HG02884 (cell line): ENCODE results near the gene PLAGL1.
A peak's percentile ranks its signal among the peaks of the same experiment; 100 is the strongest.

Source experiments
- ATAC-seq: cut with Tn5 transposase; IDR thresholded peaks from one replicate; pipeline ENCODE4 v1.9.1; 2021; ENCODE audit warnings: mild to moderate bottlenecking, moderate library complexity; ENCODE audit not compliant: unreplicated experiment

The PLAGL1 gene

GRCh38 chr6:143966312-143966711, 41.7 kb downstream of the PLAGL1 start:
- ATAC-seq = no peak

- ATAC-seq = no peak
Measured at GRCh38 chr6:143965503-143966171, 42.4 kb downstream of the PLAGL1 start.

DNA sequence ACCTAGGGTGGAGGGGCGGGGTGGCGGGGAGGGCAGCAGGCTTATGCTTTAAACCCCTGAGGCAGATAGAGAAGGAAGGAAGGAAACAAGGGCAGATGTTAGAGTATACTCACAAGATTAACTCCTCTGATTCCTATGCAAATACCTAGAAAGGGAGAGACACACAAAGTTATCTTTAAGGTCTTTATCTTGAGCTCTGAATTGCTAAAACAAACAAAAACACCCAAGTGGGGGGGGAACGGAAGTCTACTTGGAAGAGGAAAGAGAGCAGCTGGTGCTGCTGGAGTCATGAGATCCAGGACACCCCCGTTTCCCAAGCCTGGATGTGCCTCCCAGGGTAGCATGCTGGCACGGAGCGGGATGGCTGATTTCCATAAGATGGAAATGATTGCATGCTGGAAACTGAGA, 43.4 kb downstream of the PLAGL1 start:
- no peak for ATAC-seq

DNA sequence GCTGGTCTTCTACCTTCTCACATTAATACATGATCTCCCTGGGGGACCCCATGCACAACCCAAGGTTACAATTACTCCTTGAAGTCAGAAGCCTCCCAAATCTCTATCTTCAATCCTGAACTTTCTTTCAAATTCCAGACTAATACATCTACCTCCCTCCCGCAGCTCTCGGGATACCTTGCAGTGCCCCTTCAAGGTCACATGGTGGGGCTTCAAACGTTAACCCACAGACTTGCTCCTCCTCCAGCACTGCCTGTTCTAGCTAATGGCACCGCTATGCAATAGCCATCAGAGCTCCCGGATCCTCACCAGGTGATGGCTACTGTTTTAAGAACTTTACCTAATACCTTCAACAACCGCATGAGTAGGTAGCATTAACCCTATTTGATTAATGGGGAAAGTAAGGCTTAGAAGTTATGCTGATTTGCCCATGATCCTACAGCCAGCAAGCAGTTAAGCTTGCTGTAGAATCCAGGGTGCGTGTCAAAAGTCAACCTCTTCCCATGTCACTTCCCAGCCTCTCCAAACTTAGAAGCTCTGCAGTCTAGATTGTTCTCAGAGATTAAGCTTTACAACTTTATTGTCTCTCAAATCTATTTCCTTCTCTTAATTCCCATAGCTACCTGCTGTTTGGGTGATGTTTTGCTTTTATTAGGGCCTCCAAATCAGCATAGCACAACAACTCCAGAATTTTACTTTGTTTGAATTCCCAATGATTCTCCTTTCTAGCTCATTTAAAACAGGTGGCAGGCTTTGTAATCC, 44.7 kb downstream of the PLAGL1 start:
- no peak for ATAC-seq

GRCh38 chr6:143961886-143962878, 45.9 kb downstream of the PLAGL1 start:
- ATAC-seq = no peak

GRCh38 chr6:143961066-143961465, 47.0 kb downstream of the PLAGL1 start:
- ATAC-seq = no peak

GRCh38 chr6:143959927-143960326, 48.1 kb downstream of the PLAGL1 start:
- no peak for ATAC-seq

DNA sequence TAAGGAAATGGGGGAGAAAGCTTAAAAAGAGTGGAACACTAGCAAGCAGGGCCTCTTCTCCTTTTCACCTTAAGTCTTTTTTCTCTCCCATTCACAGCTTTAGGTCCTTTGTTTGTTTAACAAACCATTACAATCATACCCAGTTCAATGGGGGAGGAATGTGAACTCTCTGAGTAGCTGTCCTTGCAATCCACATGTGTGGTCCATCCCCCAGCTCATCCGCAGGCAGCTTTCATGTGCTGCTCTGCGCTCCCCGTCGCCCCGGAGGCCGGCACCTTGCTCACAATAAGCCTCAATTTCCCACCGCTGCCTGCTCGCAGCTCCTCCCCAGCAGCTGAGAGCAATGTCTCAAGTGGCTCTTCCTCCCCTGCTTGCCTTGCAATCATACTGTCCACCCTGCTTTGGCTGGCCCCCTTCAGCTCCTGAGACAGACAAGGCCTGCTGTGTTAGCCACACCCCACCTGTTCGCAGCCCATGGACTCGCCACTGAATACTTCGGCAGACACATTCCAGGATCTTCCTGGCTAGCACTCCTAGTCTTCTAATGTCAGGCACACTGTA, 49.1 kb downstream of the PLAGL1 start:
- ATAC-seq = no peak

- ATAC-seq = no peak
Measured at GRCh38 chr6:143957679-143958274, 50.3 kb downstream of the PLAGL1 start.

- no peak for ATAC-seq
Measured at GRCh38 chr6:143955971-143956370, 52.1 kb downstream of the PLAGL1 start.

GRCh38 chr6:143953922-143954321, 54.1 kb downstream of the PLAGL1 start:
- ATAC-seq = no peak

DNA sequence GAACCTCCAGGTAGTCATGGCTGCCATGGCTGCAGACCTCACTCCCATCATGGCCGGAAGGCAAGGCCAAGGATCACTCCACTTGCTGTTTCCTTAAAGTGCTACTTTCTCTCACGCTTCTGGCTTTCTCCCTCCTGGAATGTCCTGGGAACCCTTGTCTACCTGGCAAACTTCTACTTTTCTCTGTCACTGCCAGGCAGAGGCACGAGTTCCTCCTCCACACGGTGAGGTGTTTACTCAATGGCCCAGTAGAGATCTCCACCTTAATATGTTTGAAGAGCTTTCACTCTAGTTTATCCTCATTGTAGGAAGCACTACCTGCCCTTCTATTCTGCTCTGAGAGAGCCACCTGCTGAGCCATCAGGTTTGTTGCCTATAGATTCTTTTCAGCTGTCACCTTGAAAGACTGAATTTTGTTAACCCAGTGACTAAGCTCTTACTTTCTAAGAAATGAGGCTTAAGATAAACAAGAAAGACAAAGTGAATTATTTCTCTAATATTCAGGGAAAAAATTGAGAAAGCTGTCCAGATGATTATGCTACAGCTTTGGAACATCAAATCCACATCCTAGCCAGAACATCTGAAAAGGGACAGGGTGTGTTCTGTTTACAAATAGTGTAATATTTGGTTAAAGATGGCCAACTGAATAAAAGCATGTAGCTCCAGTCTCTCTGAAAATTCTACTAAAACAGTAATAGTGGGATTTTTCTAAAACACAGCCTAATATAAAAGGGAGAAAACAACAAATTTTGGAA, 54.9 kb downstream of the PLAGL1 start:
- no peak for ATAC-seq

- no peak for ATAC-seq
Measured at GRCh38 chr6:143952060-143952778, 55.8 kb downstream of the PLAGL1 start.

DNA sequence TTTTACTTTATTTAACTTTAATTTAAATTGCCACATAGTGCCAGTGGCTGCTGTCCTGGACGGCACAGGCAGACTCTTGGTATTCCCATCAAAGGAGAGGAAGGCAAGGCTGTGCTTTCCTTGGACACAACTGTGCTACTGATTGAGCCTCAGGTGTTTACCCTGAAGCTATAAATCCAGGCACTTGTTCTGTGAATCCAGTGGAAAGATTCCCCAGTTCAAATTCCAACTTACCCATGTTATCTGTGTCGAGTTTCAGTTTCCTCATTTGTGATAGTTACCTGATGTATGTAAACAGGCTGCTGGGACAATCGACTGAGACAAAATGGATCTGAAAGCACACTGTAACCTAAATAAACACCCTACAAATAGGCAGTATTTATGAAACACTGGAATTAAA, 57.2 kb downstream of the PLAGL1 start:
- ATAC-seq = no peak

GRCh38 chr6:143949962-143950361, 58.1 kb downstream of the PLAGL1 start:
- no peak for ATAC-seq

- ATAC-seq = no peak
Measured at GRCh38 chr6:143949535-143949934, 58.5 kb downstream of the PLAGL1 start.

DNA sequence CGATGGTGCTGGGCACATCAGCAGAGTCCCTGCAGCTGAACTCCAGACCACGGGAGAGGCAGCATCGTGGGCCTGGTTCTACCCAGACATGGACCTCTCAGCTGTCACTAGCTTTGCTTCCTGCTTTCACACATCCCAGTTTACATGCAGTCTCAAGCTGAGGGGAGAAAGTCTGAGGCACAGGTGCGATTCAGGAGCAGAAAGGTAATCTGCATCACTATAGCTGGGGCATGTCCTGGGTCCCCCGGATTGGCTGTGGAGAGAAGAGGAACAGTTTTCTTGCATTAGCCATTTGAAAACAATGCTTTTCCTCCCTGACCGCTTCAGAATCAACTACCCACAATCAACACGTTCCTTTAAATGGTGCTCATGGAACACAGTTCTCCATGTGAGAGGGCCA, 59.9 kb downstream of the PLAGL1 start:
- no peak for ATAC-seq

GRCh38 chr6:143941852-143942627, 66.0 kb downstream of the PLAGL1 start:
- ATAC-seq = peak; percentile 52
